GM23338 (cell line): ENCODE measurements around the gene ATP8A2.

Source experiments
- EZH2phosphoT487 ChIP-seq: fragments of 200-600 bp; sonication (generic); IDR thresholded peaks from one replicate; pipeline ENCODE4 v1.8.1; 2018; ENCODE audit warnings: antibody characterized with exemption; ENCODE audit not compliant: unreplicated experiment
- TF ChIP-seq, protein P1 (sequence below), 2 experiments: fragments of 200-600 bp in 1 of 2; sonication (generic) in 1 of 2; conservative IDR thresholded peaks; 2 replicates each; pipeline versions ENCODE4 v1.5.1 to v1.6.1; 2016 to 2017; ENCODE audit warnings: antibody characterized with exemption in 2 of 2, low read depth in 2 of 2, mild to moderate bottlenecking in 2 of 2, moderate library complexity in 1 of 2

DNA sequence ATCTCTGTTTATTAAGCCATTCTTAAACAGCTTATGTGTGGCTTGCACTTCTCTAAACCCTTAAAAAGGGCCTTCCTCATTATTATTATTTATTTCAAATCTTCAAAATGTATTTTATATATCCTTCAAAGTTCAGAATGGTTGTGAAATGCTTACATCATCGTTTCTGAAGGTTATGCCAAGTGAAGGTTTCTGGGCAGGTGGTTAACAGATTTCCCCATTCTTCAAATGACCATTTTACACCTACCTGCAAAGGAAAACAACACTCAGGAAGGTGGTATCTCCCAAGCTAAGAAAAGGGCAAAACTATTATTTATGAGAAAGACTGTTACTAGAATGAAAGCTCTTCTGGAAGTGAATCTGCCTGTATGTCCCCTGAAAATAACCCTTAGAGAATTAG lies 488.5 kb downstream of the ATP8A2 start:
- TF ChIP-seq, protein P1, sequence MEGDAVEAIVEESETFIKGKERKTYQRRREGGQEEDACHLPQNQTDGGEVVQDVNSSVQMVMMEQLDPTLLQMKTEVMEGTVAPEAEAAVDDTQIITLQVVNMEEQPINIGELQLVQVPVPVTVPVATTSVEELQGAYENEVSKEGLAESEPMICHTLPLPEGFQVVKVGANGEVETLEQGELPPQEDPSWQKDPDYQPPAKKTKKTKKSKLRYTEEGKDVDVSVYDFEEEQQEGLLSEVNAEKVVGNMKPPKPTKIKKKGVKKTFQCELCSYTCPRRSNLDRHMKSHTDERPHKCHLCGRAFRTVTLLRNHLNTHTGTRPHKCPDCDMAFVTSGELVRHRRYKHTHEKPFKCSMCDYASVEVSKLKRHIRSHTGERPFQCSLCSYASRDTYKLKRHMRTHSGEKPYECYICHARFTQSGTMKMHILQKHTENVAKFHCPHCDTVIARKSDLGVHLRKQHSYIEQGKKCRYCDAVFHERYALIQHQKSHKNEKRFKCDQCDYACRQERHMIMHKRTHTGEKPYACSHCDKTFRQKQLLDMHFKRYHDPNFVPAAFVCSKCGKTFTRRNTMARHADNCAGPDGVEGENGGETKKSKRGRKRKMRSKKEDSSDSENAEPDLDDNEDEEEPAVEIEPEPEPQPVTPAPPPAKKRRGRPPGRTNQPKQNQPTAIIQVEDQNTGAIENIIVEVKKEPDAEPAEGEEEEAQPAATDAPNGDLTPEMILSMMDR (conservative IDR thresholded peaks at IDR 0.05; ENCODE audit: low read depth in 2 of 2), result no peak
- TF ChIP-seq EZH2phosphoT487, result no peak
